Esophagus muscularis mucosa (tissue), 4 donors: ENCODE data around the gene ATP1A4. TPM values are rescaled to one million over a fixed set of nuclear protein-coding genes. Genes with fewer than 3 reads are reported as not detected.

ENCODE experiments used
- DNase-seq: peaks from one replicate; pipeline ENCODE4 v3.0.0-alpha.2; 2017; ENCODE audit errors: extremely low spot score
- H3K27ac ChIP-seq, 4 donors: fragments of 200-600 bp; sonication (generic); replicated peaks in 1 of 4; 1 replicate in 3 of 4; 2 replicates in 1 of 4; pipeline ENCODE4 v1.5.1; 2016 to 2019; ENCODE audit warnings: mild to moderate bottlenecking in 1 of 4
- H3K27me3 ChIP-seq, 4 donors: fragments of 200-600 bp; sonication (generic); one replicate each; pipeline versions ENCODE4 v1.5.1 to v1.6.0; 2016 to 2019
- H3K36me3 ChIP-seq, 4 donors: fragments of 200-600 bp; sonication (generic); one replicate each; pipeline ENCODE4 v1.5.1; 2016 to 2019
- H3K4me1 ChIP-seq, 4 donors: fragments of 200-600 bp; sonication (generic); one replicate each; pipeline ENCODE4 v1.5.1; 2016 to 2019
- H3K4me3 ChIP-seq, 4 donors: fragments of 200-600 bp; sonication (generic); 1 replicate in 2 of 4; 2 replicates in 2 of 4; pipeline ENCODE4 v1.5.1; 2016 to 2019; ENCODE audit warnings: mild to moderate bottlenecking in 4 of 4, moderate library complexity in 1 of 4
- H3K9me3 ChIP-seq, 4 donors: fragments of 200-600 bp; sonication (generic); 1 replicate in 3 of 4; 2 replicates in 1 of 4; pipeline ENCODE4 v1.5.1; 2016 to 2019
- EP300 ChIP-seq: sonication (generic); formaldehyde crosslinking; IDR thresholded peaks from one replicate; pipeline ENCODE4 v1.6.1; 2017; ENCODE audit warnings: antibody characterized with exemption
- POLR2A ChIP-seq: fragments of 450-650 bp; IDR thresholded peaks from one replicate; pipeline ENCODE4 v1.6.1; 2017; ENCODE audit warnings: antibody characterized with exemption, moderate library complexity, mild to moderate bottlenecking, low read depth
- POLR2AphosphoS5 ChIP-seq, 2 donors: sonication (generic); formaldehyde crosslinking; IDR thresholded peaks; one replicate each; pipeline ENCODE4 v1.6.1; 2017; ENCODE audit warnings: antibody characterized with exemption in 2 of 2
- WGBS: methylation state at CpG from one replicate; pipeline ENCODE4 v1.1.5; 2018; 5-methylcytosine and 5-hydroxymethylcytosine counted together
- intact Hi-C: fragments of 100-400 bp; cut with DNase I; formaldehyde crosslinking; loops from one replicate; pipeline ENCODE4 v1.15.1; 2023
- total RNA-seq, 4 donors: library from RNA; depleted of rRNA; stranded (reverse); fragments of >200 nt; gene quantifications; one replicate each; pipeline versions ENCODE4 v1.1.0 to v1.2.1, GENCODE V29; 2016
- TF ChIP-seq, protein P1 (sequence below), 3 experiments: fragments of 200-600 bp in 2 of 3; fragments of 450-650 bp in 1 of 3; sonication (generic) in 2 of 3; IDR thresholded peaks; one replicate each; pipeline ENCODE4 v1.5.1; 2017 to 2019; ENCODE audit warnings: antibody characterized with exemption in 3 of 3, mild to moderate bottlenecking in 2 of 3, moderate library complexity in 1 of 3

ATP1A4 gene
- total RNA-seq, 4 donors from 2014 or later: 0.17 to 2.1 (median 0.98) TPM; not detected in 1

DNA sequence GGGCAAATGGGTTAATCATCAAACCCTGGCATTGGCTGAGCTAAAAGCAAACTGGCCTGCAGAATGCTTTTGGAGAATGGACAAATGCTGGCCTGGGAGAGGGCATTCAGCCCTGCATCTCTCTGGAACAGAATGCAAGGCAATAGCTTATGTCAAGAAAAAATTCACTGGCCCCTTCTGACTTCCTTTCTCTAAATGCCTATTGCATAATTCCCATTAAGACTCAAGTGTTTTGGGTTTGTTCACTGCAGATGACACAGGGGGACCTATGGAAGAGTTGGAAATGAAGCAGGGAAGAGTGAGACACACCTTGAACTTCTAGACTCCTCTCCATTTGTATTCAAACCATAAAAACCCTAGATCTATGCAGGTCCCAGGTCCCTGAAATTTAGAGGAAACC is 69.7 kb downstream of the ATP1A4 start:
- peak overlapping the region in 1 of 4 donors; percentile 75 for H3K27ac ChIP-seq
- H3K4me3 ChIP-seq: no peak overlapping the region
- intact Hi-C loops: loop anchor here (2.0 kb wide), 2 partner anchors 28 to 120 kb away; no protein-coding TSS in a partner anchor

GRCh38 chr1:160222546-160222945 is 71.1 kb downstream of the ATP1A4 start:
- intact Hi-C loops: no loop called here
- no peak for TF ChIP-seq POLR2A
- TF ChIP-seq EP300: no peak
- H3K9me3 ChIP-seq: no peaks in the 10 kb centered on the region
- H3K36me3 ChIP-seq: peaks cover 52 to 99% (median 95%) of the 10 kb centered on the region in 4 donors
- 94% methylated on average over 3 of the region's 3 CpGs for WGBS
- no peak for DNase-seq
- no peak overlapping the region for H3K4me3 ChIP-seq
- no peak overlapping the region for H3K27ac ChIP-seq
- peaks cover 29 to 33% (median 31%) of the 10 kb centered on the region in 4 donors for H3K4me1 ChIP-seq
- no peaks in the 10 kb centered on the region for H3K27me3 ChIP-seq

More for the DNA sequence above, 69.7 kb downstream of the ATP1A4 start:
- Histone ChIP-seq H3K27me3 (no peaks in the 10 kb centered on the region), H3K9me3 (no peaks in the 10 kb centered on the region), H3K4me1 (peaks cover 35 to 46% (median 43%) of the 10 kb centered on the region in 4 donors), H3K36me3 (peaks cover 64 to 98% (median 96%) of the 10 kb centered on the region in 4 donors)
- DNase-seq: no peak
- no peak for TF ChIP-seq POLR2AphosphoS5 (IDR thresholded peaks at IDR 0.05)
- TF ChIP-seq, protein P1, sequence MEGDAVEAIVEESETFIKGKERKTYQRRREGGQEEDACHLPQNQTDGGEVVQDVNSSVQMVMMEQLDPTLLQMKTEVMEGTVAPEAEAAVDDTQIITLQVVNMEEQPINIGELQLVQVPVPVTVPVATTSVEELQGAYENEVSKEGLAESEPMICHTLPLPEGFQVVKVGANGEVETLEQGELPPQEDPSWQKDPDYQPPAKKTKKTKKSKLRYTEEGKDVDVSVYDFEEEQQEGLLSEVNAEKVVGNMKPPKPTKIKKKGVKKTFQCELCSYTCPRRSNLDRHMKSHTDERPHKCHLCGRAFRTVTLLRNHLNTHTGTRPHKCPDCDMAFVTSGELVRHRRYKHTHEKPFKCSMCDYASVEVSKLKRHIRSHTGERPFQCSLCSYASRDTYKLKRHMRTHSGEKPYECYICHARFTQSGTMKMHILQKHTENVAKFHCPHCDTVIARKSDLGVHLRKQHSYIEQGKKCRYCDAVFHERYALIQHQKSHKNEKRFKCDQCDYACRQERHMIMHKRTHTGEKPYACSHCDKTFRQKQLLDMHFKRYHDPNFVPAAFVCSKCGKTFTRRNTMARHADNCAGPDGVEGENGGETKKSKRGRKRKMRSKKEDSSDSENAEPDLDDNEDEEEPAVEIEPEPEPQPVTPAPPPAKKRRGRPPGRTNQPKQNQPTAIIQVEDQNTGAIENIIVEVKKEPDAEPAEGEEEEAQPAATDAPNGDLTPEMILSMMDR (IDR thresholded peaks at IDR 0.05): no peak
- TF ChIP-seq EP300: no peak
- TF ChIP-seq POLR2A: no peak

DNA sequence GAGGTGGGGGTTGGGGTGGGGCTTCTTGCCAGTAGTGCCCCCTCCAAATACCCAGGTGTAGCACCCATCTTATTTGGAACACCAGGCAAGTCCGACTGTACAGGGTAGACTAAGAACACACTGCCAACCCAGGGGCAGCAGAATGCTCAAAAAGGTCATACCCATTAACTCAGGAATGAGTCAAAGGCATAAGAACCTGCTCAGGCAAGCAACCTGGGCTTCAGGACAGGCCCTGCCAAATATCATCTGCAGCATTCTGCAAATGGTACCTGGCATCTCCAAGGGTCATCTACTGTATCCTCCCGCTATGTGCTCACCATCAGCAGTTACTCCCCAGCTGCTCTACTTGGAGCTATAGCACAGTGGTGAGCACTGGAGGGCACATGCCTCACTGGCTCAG is 73.2 kb downstream of the ATP1A4 start:
- Histone ChIP-seq H3K4me3 (no peak overlapping the region), H3K36me3 (peaks cover 57 to 99% (median 95%) of the 10 kb centered on the region in 4 donors), H3K4me1 (peaks cover 8 to 12% (median 10%) of the 10 kb centered on the region in 4 donors), H3K27ac (no peak overlapping the region), H3K9me3 (no peaks in the 10 kb centered on the region), H3K27me3 (no peaks in the 10 kb centered on the region)
- intact Hi-C loops: no loop called here
- no peak for DNase-seq
- 83% methylated on average over 2 of the region's 2 CpGs for WGBS
- TF ChIP-seq POLR2A: no peak

- Histone ChIP-seq H3K27me3 (no peaks in the 10 kb centered on the region), H3K4me3 (no peak overlapping the region), H3K4me1 (peaks cover under 1 to 6% (median 4%) of the 10 kb centered on the region in 4 donors), H3K27ac (no peak overlapping the region), H3K36me3 (peaks cover 62 to 99% (median 95%) of the 10 kb centered on the region in 4 donors), H3K9me3 (no peaks in the 10 kb centered on the region)
- intact Hi-C loops: no loop called here
- TF ChIP-seq, protein P1 (IDR thresholded peaks at IDR 0.05): no peak
- no peak for TF ChIP-seq EP300
- no peak for TF ChIP-seq POLR2A
- no peak for TF ChIP-seq POLR2AphosphoS5 (IDR thresholded peaks at IDR 0.05)
- no peak for DNase-seq
- WGBS: 89% methylated on average over 2 of the region's 2 CpGs
These were observed 73.9 kb downstream of the ATP1A4 start for GRCh38 chr1:160225345-160225744.

DNA sequence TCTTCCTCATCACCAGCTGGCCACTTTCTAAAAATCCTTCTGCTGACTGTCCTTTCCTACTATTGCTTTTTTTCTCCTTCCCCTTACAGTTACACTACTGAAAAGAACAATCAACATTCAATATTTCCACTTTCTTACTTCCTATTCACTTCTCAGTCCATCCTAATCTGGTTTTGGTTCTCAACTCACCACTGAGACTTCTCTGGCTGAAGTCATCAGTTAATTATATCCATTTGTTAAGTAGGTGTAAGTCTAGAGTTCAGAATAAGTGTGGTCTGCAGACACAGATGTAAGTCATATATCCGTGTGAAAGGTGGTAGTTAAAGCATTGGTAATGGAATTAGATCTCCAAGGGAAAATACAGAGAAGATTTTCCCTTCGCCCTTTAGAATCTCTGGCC is 75.2 kb downstream of the ATP1A4 start:
- 79% methylated on average over 2 of the region's 2 CpGs for WGBS
- Histone ChIP-seq H3K36me3 (peaks cover 65 to 100% (median 96%) of the 10 kb centered on the region in 4 donors), H3K27me3 (no peaks in the 10 kb centered on the region), H3K27ac (no peak overlapping the region), H3K4me3 (no peak overlapping the region), H3K4me1 (peaks cover 0 to 6% (median 0%) of the 10 kb centered on the region in 4 donors), H3K9me3 (no peaks in the 10 kb centered on the region)
- DNase-seq: no peak
- intact Hi-C loops: no loop called here
- no peak for TF ChIP-seq POLR2A
- TF ChIP-seq, protein P1 (IDR thresholded peaks at IDR 0.05): no peak
- no peak for TF ChIP-seq POLR2AphosphoS5 (IDR thresholded peaks at IDR 0.05)
- TF ChIP-seq EP300: no peak

GRCh38 chr1:160227034-160227433 is 75.6 kb downstream of the ATP1A4 start:
- Histone ChIP-seq H3K27ac (no peak overlapping the region), H3K4me3 (no peak overlapping the region), H3K4me1 (peaks cover 0 to 6% (median 0%) of the 10 kb centered on the region in 4 donors), H3K9me3 (no peaks in the 10 kb centered on the region), H3K36me3 (peaks cover 69 to 100% (median 96%) of the 10 kb centered on the region in 4 donors), H3K27me3 (no peaks in the 10 kb centered on the region)
- WGBS: 99% methylated on average over 4 of the region's 4 CpGs
- intact Hi-C loops: no loop called here
- no peak for TF ChIP-seq POLR2A
- no peak for TF ChIP-seq POLR2AphosphoS5 (IDR thresholded peaks at IDR 0.05)
- DNase-seq: no peak
